Ovary (tissue), 9 donors: ENCODE measurements around the gene CGB1. TPM values are rescaled to one million over a fixed set of nuclear protein-coding genes. Genes with fewer than 3 reads are reported as not detected.

Experiments used
- DNase-seq, 5 donors: peaks; one replicate each; pipeline ENCODE4 v3.0.0-alpha.2; 2019 to 2020
- H3K27ac ChIP-seq, 2 donors: fragments of 200-600 bp; one replicate each; pipeline versions ENCODE4 v1.5.1 to v1.8.0; 2019 to 2022
- H3K27me3 ChIP-seq: fragments of 200-600 bp; one replicate; pipeline ENCODE4 v1.8.0; 2022
- H3K36me3 ChIP-seq: fragments of 200-600 bp; sonication (generic); one replicate; pipeline ENCODE4 v1.5.1; 2019
- H3K4me1 ChIP-seq: one replicate; pipeline ENCODE4 v1.8.1; 2013; ENCODE audit warnings: mild to moderate bottlenecking, moderate library complexity; ENCODE audit not compliant: insufficient read depth
- H3K4me3 ChIP-seq: fragments of 200-600 bp; sonication (generic); one replicate; pipeline ENCODE4 v1.5.1; 2017
- H3K9me3 ChIP-seq, 2 donors: fragments of 200-600 bp in 1 of 2; sonication (generic) in 1 of 2; one replicate each; pipeline versions ENCODE4 v1.5.1 to v1.8.1; 2013 to 2019; ENCODE audit warnings: mild to moderate bottlenecking in 1 of 2, moderate library complexity in 1 of 2
- CTCF ChIP-seq, 3 donors: fragments of 450-650 bp in 2 of 3; fragments of 200-600 bp in 1 of 3; IDR thresholded peaks; one replicate each; pipeline versions ENCODE4 v1.5.1 to v1.8.0; 2016 to 2022; ENCODE audit warnings: antibody characterized with exemption in 3 of 3, mild to moderate bottlenecking in 1 of 3
- EP300 ChIP-seq: sonication (generic); formaldehyde crosslinking; IDR thresholded peaks from one replicate; pipeline ENCODE4 v1.6.1; 2017; ENCODE audit warnings: antibody characterized with exemption
- POLR2A ChIP-seq: fragments of 450-650 bp; IDR thresholded peaks from one replicate; pipeline ENCODE4 v1.6.1; 2017; ENCODE audit warnings: antibody characterized with exemption, mild to moderate bottlenecking, moderate library complexity
- WGBS, 3 donors: extraction: QIAGEN DNeasy Blood & Tissue Kit in 1 of 3; methylation state at CpG; one replicate each; pipeline versions ENCODE4 v1.1.5 to v1.1.7; 2013 to 2017; 5-methylcytosine and 5-hydroxymethylcytosine counted together
- intact Hi-C, 4 donors: fragments of 100-400 bp; cut with DNase I; formaldehyde crosslinking; loops; one replicate each; pipeline versions ENCODE4 v1.11.0 to v1.15.1; 2022 to 2023
- polyA plus RNA-seq, 2 donors: library from polyadenylated mRNA; stranded (reverse); fragments of 200-250 nt in 1 of 2; fragments of 350-450 nt in 1 of 2; fragmentation: Illumina TruSeq in 1 of 2; extraction: RNeasy Lipid Tissue Mini Kit (QIAGEN cat#74804) in 1 of 2; gene quantifications; one replicate each; pipeline ENCODE4 v1.2.3, GENCODE V29; 2013 to 2014
- total RNA-seq, 7 donors: library from RNA; depleted of rRNA in 2 of 7; stranded (reverse); fragments of >200 nt in 2 of 7; fragmentation: NEBNext Ultra II Directional in 3 of 7; extraction: Animal tissue kit (Norgen Biotek cat#: 25700) in 3 of 7; gene quantifications; one replicate each; pipeline versions ENCODE4 v1.1.0 to v1.2.4, GENCODE V29; 2016 to 2023
- donor health status: DM: no; HTN: no; CAD: no; lungs with moderate emphysema.
- donor health status: DM: no; HTN: no; CAD: no.
- donor health status: Bipolar disorder and iron deficiency.
- donor health status: DM: yes; HTN: yes; CAD: no.
- donor health status: DM: no; HTN: no; CAD: no.
- donor health status: DM: yes; HTN: yes; CAD: no.

CGB1 gene
- total and polyA plus RNA-seq, 9 donors, result not detected

- intact Hi-C loops, result no loop called here
- Histone ChIP-seq H3K9me3 (no peaks in the 10 kb centered on the region), H3K27me3 (no peaks in the 10 kb centered on the region), H3K4me1 (peaks cover 2% of the 10 kb centered on the region), H3K4me3 (no peak overlapping the region), H3K27ac (no peak overlapping the region), H3K36me3 (no peaks in the 10 kb centered on the region)
- no peak for TF ChIP-seq POLR2A
- no peak for TF ChIP-seq CTCF (IDR thresholded peaks at IDR 0.05)
- no peak for TF ChIP-seq EP300
- DNase-seq, result no peak
- 48 to 61% (median 53%) methylated on average over 3 of the region's 3 CpGs for WGBS, 3 donors
Observed at GRCh38 chr19:49067554-49067953, 30.9 kb upstream of the CGB1 start.

- intact Hi-C loops, result no loop called here
- no peak for DNase-seq
Observed at GRCh38 chr19:49065905-49066512, 29.3 kb upstream of the CGB1 start.

GRCh38 chr19:49064768-49065611 is 28.3 kb upstream of the CGB1 start, which contains the start of gene NTF4:
Gene NTF4 (minus strand): TSS chr19:49064818. CDS start chr19:49061997, 2,821 bp downstream.
- H3K27me3 ChIP-seq, result no peaks in the 10 kb centered on the region
- TF ChIP-seq POLR2A (no peak), EP300 (no peak), CTCF (IDR thresholded peaks at IDR 0.05) (no peak)
- WGBS, 3 donors, result 1 to 4% (median 3%) methylated on average over 27 to 53 of the region's 53 CpGs
- H3K9me3 ChIP-seq, result no peaks in the 10 kb centered on the region
- intact Hi-C loops, result no loop called here
- DNase-seq, result peak in 3 of 5 donors; percentile 11 to 56 (median 50)
- H3K4me1 ChIP-seq, result peaks cover 2% of the 10 kb centered on the region
- H3K36me3 ChIP-seq, result no peaks in the 10 kb centered on the region
- no peak within 1 kb of the TSS for H3K27ac ChIP-seq
- H3K4me3 ChIP-seq, result no peak within 1 kb of the TSS

More at GRCh38 chr19:49065905-49066512, 29.3 kb upstream of the CGB1 start:
- TF ChIP-seq CTCF (IDR thresholded peaks at IDR 0.05) (no peak), POLR2A (no peak), EP300 (no peak)
- WGBS, 3 donors, result 52 to 60% (median 59%) methylated on average over 13 of the region's 13 CpGs
- H3K4me3 ChIP-seq, result no peak overlapping the region
- peaks cover 2% of the 10 kb centered on the region for H3K4me1 ChIP-seq
- H3K36me3 ChIP-seq, result no peaks in the 10 kb centered on the region
- no peaks in the 10 kb centered on the region for H3K27me3 ChIP-seq
- no peak overlapping the region for H3K27ac ChIP-seq
- H3K9me3 ChIP-seq, result no peaks in the 10 kb centered on the region

GRCh38 chr19:49064029-49064629 is 27.4 kb upstream of the CGB1 start:
- intact Hi-C loops, result no loop called here
- Histone ChIP-seq H3K4me1 (peaks cover 2% of the 10 kb centered on the region), H3K4me3 (no peak overlapping the region), H3K36me3 (no peaks in the 10 kb centered on the region), H3K27me3 (no peaks in the 10 kb centered on the region), H3K27ac (no peak overlapping the region), H3K9me3 (no peaks in the 10 kb centered on the region)
- DNase-seq, result no peak
- TF ChIP-seq EP300 (no peak), CTCF (IDR thresholded peaks at IDR 0.05) (no peak), POLR2A (no peak)
- WGBS, 3 donors, result 50 to 55% (median 55%) methylated on average over 10 of the region's 10 CpGs
